Kidney (tissue), 14 donors: Measurements from ENCODE around the gene SNAP29. TPM values are rescaled to one million over a fixed set of nuclear protein-coding genes. Genes with fewer than 3 reads are reported as not detected.
A peak's percentile ranks its signal among the peaks of the same experiment; 100 is the strongest.

Experiments used
- DNase-seq, 5 donors: peaks; one replicate each; pipeline ENCODE4 v3.0.0-alpha.2; 2013 to 2020
- FAIRE-seq: peaks from 2 replicates; lab custom pipeline; 2012; peaks lifted over from hg19 to GRCh38; lab: Jason Lieb, UNC
- H3K27ac ChIP-seq, 2 donors: one replicate each; pipeline ENCODE4 v1.7.0; 2013; ENCODE audit warnings: low read depth in 2 of 2, low read length in 2 of 2, inconsistent platforms in 1 of 2
- H3K27me3 ChIP-seq: one replicate; pipeline ENCODE4 v1.7.1; 2013; ENCODE audit warnings: low read length, inconsistent platforms; ENCODE audit not compliant: control insufficient read depth, insufficient read depth
- H3K36me3 ChIP-seq, 3 donors: one replicate each; pipeline versions ENCODE4 v1.7.0 to v1.7.1; 2013; ENCODE audit warnings: low read length in 3 of 3, control low read depth in 1 of 3, inconsistent platforms in 1 of 3; ENCODE audit not compliant: insufficient read depth in 3 of 3, control insufficient read depth in 2 of 3
- H3K4me1 ChIP-seq, 3 donors: one replicate each; pipeline versions ENCODE4 v1.7.0 to v1.7.1; 2013; ENCODE audit warnings: low read length in 3 of 3, inconsistent platforms in 1 of 3, low read depth in 1 of 3; ENCODE audit not compliant: control insufficient read depth in 2 of 3, insufficient read depth in 2 of 3
- H3K4me3 ChIP-seq, 3 donors: one replicate each; pipeline versions ENCODE4 v1.7.0 to v1.8.1; 2013; ENCODE audit warnings: low read length in 3 of 3, control low read depth in 1 of 3, inconsistent platforms in 1 of 3
- H3K9ac ChIP-seq, 3 donors: one replicate each; pipeline versions ENCODE4 v1.7.0 to v1.7.1; 2013; ENCODE audit warnings: low read length in 3 of 3, control low read depth in 1 of 3, inconsistent platforms in 1 of 3
- H3K9me3 ChIP-seq, 3 donors: one replicate each; pipeline versions ENCODE4 v1.7.0 to v1.7.1; 2013; ENCODE audit warnings: low read length in 3 of 3, control low read depth in 1 of 3, inconsistent platforms in 1 of 3; ENCODE audit not compliant: control insufficient read depth in 2 of 3, insufficient read depth in 1 of 3
- intact Hi-C: fragments of 100-400 bp; cut with DNase I; formaldehyde crosslinking; loops from one replicate; pipeline ENCODE4 v1.11.1; 2022
- polyA plus RNA-seq: library from polyadenylated mRNA; stranded (reverse); fragments of 350-450 nt; fragmentation: Illumina TruSeq; extraction: RNeasy Lipid Tissue Mini Kit (QIAGEN cat#74804); gene quantifications from one replicate; pipeline ENCODE4 v1.2.3, GENCODE V29; 2014; ENCODE audit warnings: low read depth, low replicate concordance; ENCODE audit not compliant: insufficient read depth
- total RNA-seq: library from RNA; stranded (reverse); fragmentation: NEBNext Ultra II Directional; extraction: Animal tissue kit (Norgen Biotek cat#: 25700); gene quantifications from one replicate; pipeline ENCODE4 v1.2.1, GENCODE V29; 2021
- TF ChIP-seq, protein P1 (sequence below): IDR thresholded peaks from 3 replicates; pipeline ENCODE4 v1.5.1; 2012; ENCODE audit warnings: mild to moderate bottlenecking, moderate library complexity, borderline replicate concordance; ENCODE audit not compliant: insufficient read depth; ENCODE audit errors: extremely low read depth
- donor health status: control.
- donor health status: control.
- donor health status: control.
- donor health status: control.
- donor health status: control.
- donor health status: DM: yes; HTN: yes; CAD: no.
- donor health status: Normal renal cell carcinoma (clear cell type).

The SNAP29 gene
- total and polyA plus RNA-seq, 2 donors from 2014 or later = 25.4 to 26.8 TPM

DNA sequence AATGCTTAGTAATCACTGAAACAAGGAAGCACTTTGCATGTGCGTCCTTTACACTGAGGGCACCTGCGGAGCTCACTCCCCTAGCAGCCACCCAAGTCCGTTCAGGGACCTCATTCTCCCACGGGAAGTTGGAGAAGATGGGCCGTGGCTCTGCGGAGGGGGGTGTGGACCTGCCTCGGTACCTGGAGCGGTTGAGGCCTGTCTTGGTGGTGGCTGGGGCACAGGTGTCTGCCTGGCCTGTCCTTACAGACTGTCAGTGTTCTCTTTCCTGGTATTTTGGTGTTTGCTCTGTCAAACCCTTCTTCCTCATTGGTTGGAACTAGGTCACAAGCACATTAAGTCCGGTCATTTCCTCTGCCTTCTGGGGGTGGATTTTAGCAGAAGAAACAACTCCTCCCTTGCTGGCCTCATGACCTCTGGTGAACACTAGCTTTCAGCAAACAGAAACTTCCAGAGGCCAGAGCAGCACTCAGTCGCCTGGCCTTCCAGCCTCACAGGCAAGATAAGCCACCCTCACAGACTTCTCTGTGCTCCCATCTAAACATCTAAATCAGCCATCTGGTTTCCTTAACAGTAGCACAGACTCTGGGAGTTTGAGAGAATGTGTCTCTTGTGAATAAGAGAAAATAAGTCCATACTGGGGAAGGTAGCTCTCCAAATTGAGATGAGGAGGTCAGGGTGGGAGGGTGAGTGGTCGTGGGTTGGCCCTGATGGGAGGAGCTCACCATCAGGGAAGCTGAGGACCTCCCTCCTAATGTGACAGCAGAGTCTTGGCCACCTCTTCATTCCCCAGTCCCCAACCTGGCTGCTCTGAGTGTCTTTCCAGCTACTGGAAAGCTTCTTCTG, 8.6 kb downstream of the SNAP29 start:
- FAIRE-seq = no peak
- Histone ChIP-seq H3K9ac (peak overlapping the region in 2 of 3 donors; percentile 7 to 12), H3K27ac (peak overlapping the region; percentile 77 to 87), H3K4me3 (no peak overlapping the region), H3K9me3 (no peaks in the 10 kb centered on the region), H3K27me3 (no peaks in the 10 kb centered on the region), H3K4me1 (peaks cover 13 to 16% (median 14%) of the 10 kb centered on the region in 3 donors), H3K36me3 (peaks cover 0 to 7% (median 5%) of the 10 kb centered on the region in 3 donors)
- intact Hi-C loops = no loop called here
- peak in 4 of 5 donors; percentile 45 to 84 (median 74) for DNase-seq
- TF ChIP-seq, protein P1, sequence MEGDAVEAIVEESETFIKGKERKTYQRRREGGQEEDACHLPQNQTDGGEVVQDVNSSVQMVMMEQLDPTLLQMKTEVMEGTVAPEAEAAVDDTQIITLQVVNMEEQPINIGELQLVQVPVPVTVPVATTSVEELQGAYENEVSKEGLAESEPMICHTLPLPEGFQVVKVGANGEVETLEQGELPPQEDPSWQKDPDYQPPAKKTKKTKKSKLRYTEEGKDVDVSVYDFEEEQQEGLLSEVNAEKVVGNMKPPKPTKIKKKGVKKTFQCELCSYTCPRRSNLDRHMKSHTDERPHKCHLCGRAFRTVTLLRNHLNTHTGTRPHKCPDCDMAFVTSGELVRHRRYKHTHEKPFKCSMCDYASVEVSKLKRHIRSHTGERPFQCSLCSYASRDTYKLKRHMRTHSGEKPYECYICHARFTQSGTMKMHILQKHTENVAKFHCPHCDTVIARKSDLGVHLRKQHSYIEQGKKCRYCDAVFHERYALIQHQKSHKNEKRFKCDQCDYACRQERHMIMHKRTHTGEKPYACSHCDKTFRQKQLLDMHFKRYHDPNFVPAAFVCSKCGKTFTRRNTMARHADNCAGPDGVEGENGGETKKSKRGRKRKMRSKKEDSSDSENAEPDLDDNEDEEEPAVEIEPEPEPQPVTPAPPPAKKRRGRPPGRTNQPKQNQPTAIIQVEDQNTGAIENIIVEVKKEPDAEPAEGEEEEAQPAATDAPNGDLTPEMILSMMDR = no peak

- peak in 3 of 5 donors; percentile 29 to 61 (median 30) for DNase-seq
- Histone ChIP-seq H3K36me3 (peaks cover 0 to 7% (median 6%) of the 10 kb centered on the region in 3 donors), H3K4me1 (peaks cover 13 to 16% (median 14%) of the 10 kb centered on the region in 3 donors), H3K4me3 (no peak overlapping the region), H3K27me3 (no peaks in the 10 kb centered on the region), H3K9ac (peak overlapping the region in 1 of 3 donors; percentile 7), H3K27ac (peak overlapping the region; percentile 77 to 87), H3K9me3 (no peaks in the 10 kb centered on the region)
- no peak for FAIRE-seq
- TF ChIP-seq, protein P1 = no peak
- intact Hi-C loops = no loop called here
Measured at GRCh38 chr22:20868025-20868962, 9.5 kb downstream of the SNAP29 start.

- intact Hi-C loops = no loop called here
- Histone ChIP-seq H3K9me3 (no peaks in the 10 kb centered on the region), H3K4me3 (no peak overlapping the region), H3K4me1 (peaks cover 13 to 16% (median 14%) of the 10 kb centered on the region in 3 donors), H3K27me3 (no peaks in the 10 kb centered on the region), H3K9ac (no peak overlapping the region), H3K27ac (no peak overlapping the region), H3K36me3 (peaks cover 0 to 9% (median 7%) of the 10 kb centered on the region in 3 donors)
- FAIRE-seq (no peak), DNase-seq (no peak)
- TF ChIP-seq, protein P1 = no peak
Measured at GRCh38 chr22:20869234-20869633, 10.4 kb downstream of the SNAP29 start.
